ENCODE results near the gene ATAD3B. TPM values are rescaled to one million over a fixed set of nuclear protein-coding genes. Genes with fewer than 3 reads are reported as not detected.
"Not testable (repeated sequence)": the region's sequence is repeated elsewhere in the genome, so short reads cannot be mapped to it uniquely, and the experiment has no call there.

ATAD3B gene
- total and polyA plus RNA-seq, 10 of the 15 experiments (the other 5 are each of a cell fraction or from before 2014, with no cell fraction given), result 0.03 to 38.8 (median 23.8) TPM

- POLR2A ChIA-PET; H3K4me2 ChIP-seq (ENCODE audit: control insufficient read depth, insufficient read depth); FAIRE-seq; H3K79me2 ChIP-seq (ENCODE audit: control insufficient read depth, insufficient read depth, low read length); BruUV-seq (replicated peaks); H2AFZ ChIP-seq (ENCODE audit: control insufficient read depth, low read depth, low read length); intact Hi-C loops (cut with micrococcal nuclease; ENCODE audit: unreplicated experiment); H3K27ac ChIP-seq (ENCODE audit: control insufficient read depth, insufficient read depth); CTCF ChIA-PET; H3K9me3 ChIP-seq (replicated peaks; ENCODE audit: control insufficient read depth, insufficient read depth, low read length); H3K9ac ChIP-seq (ENCODE audit: control insufficient read depth, insufficient read depth, low read length); H4K20me1 ChIP-seq (ENCODE audit: control insufficient read depth, insufficient read depth); RAD21 ChIA-PET (ENCODE audit: unreplicated experiment); in situ Hi-C loops (cut with MboI); ATAC-seq; H3K4me3 ChIP-seq; SMC1A ChIA-PET (ENCODE audit: uncharacterized antibody, unreplicated experiment); H3K27me3 ChIP-seq (replicated peaks in 1 of 2; ENCODE audit: control insufficient read depth in 2 of 2, insufficient read depth in 2 of 2, low read length in 1 of 2); DNase-seq (ENCODE audit: low read depth, low spot score); H3K4me1 ChIP-seq (ENCODE audit: control insufficient read depth, insufficient read depth, low read length): not testable (repeated sequence)
- 98% methylated on average over 16 of the region's 16 CpGs for WGBS (ENCODE audit: insufficient coverage, insufficient replicate concordance, low lambda C conversion rate, missing lambda C conversion rate)
- H3K36me3 ChIP-seq (ENCODE audit: control insufficient read depth in 2 of 2, insufficient read depth in 2 of 2, low read length in 1 of 2), result peaks cover 7 to 29% of the 10 kb centered on the region in 2 experiments; a peak in 3 of 4 replicates
These were observed 8.9 kb downstream of the ATAD3B start for GRCh38 chr1:1480488-1480867.

DNA sequence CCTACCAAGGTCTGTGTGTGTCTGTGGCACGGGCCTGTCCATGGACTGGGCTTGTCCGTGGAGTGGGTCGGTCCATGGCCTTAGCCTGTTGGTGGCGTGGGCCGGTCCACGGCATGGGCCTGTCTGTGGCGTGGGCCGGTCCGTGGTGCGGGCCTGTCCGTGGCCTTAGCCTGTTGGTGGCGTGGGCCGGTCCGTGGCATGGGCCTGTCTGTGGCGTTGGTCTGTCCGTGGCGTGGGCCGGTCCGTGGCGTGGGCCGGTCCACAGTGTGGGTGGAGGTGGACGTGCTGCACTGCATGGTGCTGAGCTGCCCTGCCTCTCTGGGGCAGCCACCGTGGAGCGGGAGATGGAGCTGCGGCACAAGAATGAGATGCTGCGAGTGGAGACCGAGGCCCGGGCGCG, 10.2 kb downstream of the ATAD3B start:
- H3K27ac ChIP-seq (ENCODE audit: control insufficient read depth, insufficient read depth); FAIRE-seq; ATAC-seq; in situ Hi-C loops (cut with MboI); intact Hi-C loops (cut with micrococcal nuclease; ENCODE audit: unreplicated experiment); H3K79me2 ChIP-seq (ENCODE audit: control insufficient read depth, insufficient read depth, low read length); CTCF ChIA-PET; H3K9ac ChIP-seq (ENCODE audit: control insufficient read depth, insufficient read depth, low read length); H3K4me1 ChIP-seq (ENCODE audit: control insufficient read depth, insufficient read depth, low read length); DNase-seq (ENCODE audit: low read depth, low spot score); H2AFZ ChIP-seq (ENCODE audit: control insufficient read depth, low read depth, low read length); POLR2A ChIA-PET; RAD21 ChIA-PET (ENCODE audit: unreplicated experiment); H3K4me2 ChIP-seq (ENCODE audit: control insufficient read depth, insufficient read depth); H3K27me3 ChIP-seq (replicated peaks in 1 of 2; ENCODE audit: control insufficient read depth in 2 of 2, insufficient read depth in 2 of 2, low read length in 1 of 2); H4K20me1 ChIP-seq (ENCODE audit: control insufficient read depth, insufficient read depth); H3K4me3 ChIP-seq; H3K9me3 ChIP-seq (replicated peaks; ENCODE audit: control insufficient read depth, insufficient read depth, low read length); SMC1A ChIA-PET (ENCODE audit: uncharacterized antibody, unreplicated experiment); BruUV-seq (replicated peaks): not testable (repeated sequence)
- WGBS (ENCODE audit: insufficient coverage, insufficient replicate concordance, low lambda C conversion rate, missing lambda C conversion rate), result 97% methylated on average over 26 of the region's 30 CpGs
- peaks cover 5 to 31% of the 10 kb centered on the region in 2 experiments; a peak in 3 of 4 replicates for H3K36me3 ChIP-seq (ENCODE audit: control insufficient read depth in 2 of 2, insufficient read depth in 2 of 2, low read length in 1 of 2)

DNA sequence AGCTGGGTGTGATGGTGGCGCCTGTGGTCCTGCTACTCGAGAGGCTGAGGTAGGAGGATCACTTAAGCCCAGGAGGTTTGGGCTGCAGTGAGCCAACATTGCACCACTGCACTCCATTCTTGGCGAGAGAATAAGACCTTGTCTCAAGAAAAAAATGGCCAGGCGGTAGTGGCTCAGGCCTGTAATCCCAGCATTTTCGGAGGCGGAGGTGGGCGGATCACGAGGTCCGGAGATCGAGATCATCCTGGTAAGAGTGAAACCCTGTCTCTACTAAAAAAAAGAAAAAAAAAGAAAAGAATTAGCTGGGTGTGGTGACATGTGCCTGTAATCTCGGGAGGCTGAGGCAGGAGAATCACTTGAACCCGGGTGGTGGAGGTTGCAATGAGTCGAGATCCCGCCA, 11.3 kb downstream of the ATAD3B start:
- DNase-seq (ENCODE audit: low read depth, low spot score), result no peak
- no peaks in the 10 kb centered on the region for H3K4me1 ChIP-seq (ENCODE audit: control insufficient read depth, insufficient read depth, low read length)
- no peaks in the 10 kb centered on the region for H3K27me3 ChIP-seq (replicated peaks in 1 of 2; ENCODE audit: control insufficient read depth in 2 of 2, insufficient read depth in 2 of 2, low read length in 1 of 2)
- H3K27ac ChIP-seq (ENCODE audit: control insufficient read depth, insufficient read depth), result no peak overlapping the region
- ChIA-PET POLR2A (interaction anchor here (0.5 kb wide), 1 partner anchor 39 kb away, joined by 6 read pairs; no protein-coding TSS in a partner anchor), SMC1A (ENCODE audit: uncharacterized antibody, unreplicated experiment) (no interaction called here), CTCF (no interaction called here), RAD21 (ENCODE audit: unreplicated experiment) (no interaction called here)
- no peak overlapping the region for H3K9ac ChIP-seq (ENCODE audit: control insufficient read depth, insufficient read depth, low read length)
- intact Hi-C loops (cut with micrococcal nuclease; ENCODE audit: unreplicated experiment) (no loop called here), in situ Hi-C loops (cut with MboI) (no loop called here)
- peaks cover 3 to 29% of the 10 kb centered on the region in 2 experiments; a peak in 3 of 4 replicates for H3K36me3 ChIP-seq (ENCODE audit: control insufficient read depth in 2 of 2, insufficient read depth in 2 of 2, low read length in 1 of 2)
- no TSS peak for BruUV-seq (replicated peaks)
- no peak for FAIRE-seq
- no peak for ATAC-seq
- H4K20me1 ChIP-seq (ENCODE audit: control insufficient read depth, insufficient read depth), result no peaks in the 10 kb centered on the region
- 98% methylated on average over 14 of the region's 14 CpGs for WGBS (ENCODE audit: insufficient coverage, insufficient replicate concordance, low lambda C conversion rate, missing lambda C conversion rate)
- no peak overlapping the region for H2AFZ ChIP-seq (ENCODE audit: control insufficient read depth, low read depth, low read length)
- no peak overlapping the region for H3K4me3 ChIP-seq
- H3K79me2 ChIP-seq (ENCODE audit: control insufficient read depth, insufficient read depth, low read length), result no peaks in the 10 kb centered on the region
- no peak overlapping the region for H3K4me2 ChIP-seq (ENCODE audit: control insufficient read depth, insufficient read depth)
- no peaks in the 10 kb centered on the region for H3K9me3 ChIP-seq (replicated peaks; ENCODE audit: control insufficient read depth, insufficient read depth, low read length)
- no peak for TF ChIP-seq POU2F2 (IDR thresholded peaks at IDR 0.05; ENCODE audit: borderline replicate concordance, low read depth, low read length)
- TF ChIP-seq ZNF24 (IDR thresholded peaks at IDR 0.05), result no peak
- no peak for TF ChIP-seq CEBPB (IDR thresholded peaks at IDR 0.05; ENCODE audit: borderline replicate concordance in 1 of 2, low read depth in 2 of 2, low read length in 2 of 2)
- TF ChIP-seq ZBTB4 (CRISPR knock-in tag; IDR thresholded peaks at IDR 0.05), result no peak
- no peak for TF ChIP-seq MLLT1 (IDR thresholded peaks at IDR 0.05)
